ENCODE results near the gene TPX2. TPM values are rescaled to one million over a fixed set of nuclear protein-coding genes. Genes with fewer than 3 reads are reported as not detected.

Gene TPX2
- total and polyA plus RNA-seq, 2 of the 8 experiments (the other 6 are each of a cell fraction or from before 2014, with no cell fraction given), result 43.6 to 125 TPM

- no peak overlapping the region for H3K27ac ChIP-seq (ENCODE audit: low read depth, low read length)
- no peak overlapping the region for H3K4me2 ChIP-seq (ENCODE audit: insufficient read depth in 1 of 2, low read depth in 2 of 2, low read length in 2 of 2)
- TF ChIP-seq E2F6 (IDR thresholded peaks at IDR 0.05) (no peak), CTCF (IDR thresholded peaks at IDR 0.05; ENCODE audit: control extremely low read depth in 1 of 3, insufficient read depth in 1 of 3, low read depth in 1 of 3, low read length in 3 of 3) (no peak), GABPA (IDR thresholded peaks at IDR 0.05; ENCODE audit: borderline replicate concordance, insufficient read depth, low read length) (no peak), SP2 (IDR thresholded peaks at IDR 0.05; ENCODE audit: low read length) (no peak), POLR2A (IDR thresholded peaks at IDR 0.05; ENCODE audit: control extremely low read depth in 1 of 2, low read depth in 2 of 2, low read length in 2 of 2) (no peak), CREB1 (IDR thresholded peaks at IDR 0.05) (no peak)
- peaks cover 3 to 5% of the 10 kb centered on the region in 2 experiments for H4K20me1 ChIP-seq (replicated peaks in 1 of 2; ENCODE audit: control insufficient read depth in 1 of 2, insufficient read depth in 2 of 2, low read length in 2 of 2)
- no peak overlapping the region for H4K91ac ChIP-seq (replicated peaks; ENCODE audit: insufficient read length, low read length)
- H2BK20ac ChIP-seq (ENCODE audit: low read length), result no peak overlapping the region
- H4K5ac ChIP-seq (ENCODE audit: insufficient read length, low read depth, low read length), result no peak overlapping the region
- H3K23ac ChIP-seq (ENCODE audit: insufficient read length), result no peak overlapping the region
- no peak overlapping the region for H3K14ac ChIP-seq (ENCODE audit: insufficient read length)
- no peak overlapping the region for H2BK12ac ChIP-seq (ENCODE audit: low read depth, low read length)
- H3K18ac ChIP-seq (ENCODE audit: extremely low read depth, low read length), result no peak overlapping the region
- peaks cover 0 to 82% of the 10 kb centered on the region in 2 experiments; a peak in 2 of 4 replicates for H3K79me2 ChIP-seq (ENCODE audit: control insufficient read depth in 1 of 2, insufficient read depth in 2 of 2, low read length in 2 of 2)
- H3K9ac ChIP-seq (replicated peaks in 1 of 4; ENCODE audit: extremely low read depth in 1 of 4, low read depth in 3 of 4, low read length in 3 of 4), result no peak overlapping the region
- H3K79me1 ChIP-seq (ENCODE audit: low read depth, low read length), result 0 out of 2 replicates have a peak, but pooled peaks cover 3% of the 10 kb centered on the region
- no peak overlapping the region for H2BK15ac ChIP-seq (ENCODE audit: low read length)
- no peak overlapping the region for H3K4ac ChIP-seq (replicated peaks; ENCODE audit: insufficient read length, low read depth, low read length)
- 94% methylated on average over 8 of the region's 8 CpGs; no CpG with 5 or more reads in 1 of the 2 experiments for WGBS, 2 experiments (ENCODE audit: extremely low coverage in 1 of 2, insufficient coverage in 1 of 2, insufficient read length in 1 of 2, insufficient replicate concordance in 2 of 2, low coverage in 1 of 2, low lambda C conversion rate in 2 of 2, missing lambda C conversion rate in 1 of 2)
- no peak overlapping the region for H2BK120ac ChIP-seq (replicated peaks; ENCODE audit: low read depth, low read length)
- no peak overlapping the region for H2BK5ac ChIP-seq (ENCODE audit: low read depth, low read length)
- ChIA-PET CTCF (ENCODE audit: partially characterized antibody) (interaction anchor here (0.7 to 1.3 kb wide), 4 partner anchors 11 to 194 kb away, joined by 3 read pairs; no protein-coding TSS in a partner anchor), POLR2A (ENCODE audit: partially characterized antibody) (no interaction called here)
- no peak overlapping the region for H3K4me3 ChIP-seq (ENCODE audit: extremely low read depth in 1 of 4, insufficient read depth in 2 of 4, low read depth in 3 of 4, low read length in 4 of 4)
- H3K56ac ChIP-seq (replicated peaks; ENCODE audit: insufficient read length, low read depth, low read length), result no peak overlapping the region
- peaks cover 0 to 2% (median 0%) of the 10 kb centered on the region in 4 experiments; a peak in 1 of 7 replicates for H3K4me1 ChIP-seq (replicated peaks in 1 of 4; ENCODE audit: control insufficient read depth in 3 of 4, insufficient read depth in 4 of 4, low read length in 3 of 4)
- H3K27me3 ChIP-seq (replicated peaks in 1 of 4; ENCODE audit: control insufficient read depth in 3 of 4, extremely low read depth in 1 of 4, insufficient read depth in 3 of 4, low read length in 3 of 4), result no peaks in the 10 kb centered on the region
- no peaks in the 10 kb centered on the region for H3K9me3 ChIP-seq (ENCODE audit: insufficient read depth in 2 of 2, low read depth in 1 of 2, low read length in 1 of 2)
- no peak overlapping the region for H2AK5ac ChIP-seq (ENCODE audit: low read depth, low read length)
- no peak overlapping the region for H4K8ac ChIP-seq (ENCODE audit: extremely low read depth, insufficient read depth, low read length)
- FAIRE-seq (no peak), DNase-seq (ENCODE audit: low read depth in 1 of 2, low spot score in 2 of 2) (no peak)
- no peak overlapping the region for H2AFZ ChIP-seq (ENCODE audit: low read length)
- peaks cover 8 to 28% (median 17%) of the 10 kb centered on the region in 4 experiments; a peak in 6 of 8 replicates for H3K36me3 ChIP-seq (ENCODE audit: control insufficient read depth in 2 of 4, insufficient read depth in 4 of 4, low read length in 3 of 4)
- no peaks in the 10 kb centered on the region for H3K23me2 ChIP-seq (ENCODE audit: low read depth, low read length)
Observed at GRCh38 chr20:31749223-31749622, 10.1 kb downstream of the TPX2 start.
